HEK293 (cell line): ENCODE measurements around the gene ZNF202.

ENCODE experiments used
- CTCF ChIA-PET: fragments of 350-600 bp; formaldehyde crosslinking; extraction: SDS; loops from one replicate; lab custom pipeline; 2021; ENCODE audit warnings: antibody characterized with exemption; lab: Yijun Ruan, JAX
- POLR2A ChIA-PET: fragments of 300-600 bp; formaldehyde crosslinking; extraction: SDS; loops from one replicate; lab custom pipeline; 2020; ENCODE audit warnings: antibody characterized with exemption, inconsistent platforms; lab: Yijun Ruan, JAX
- H3K27ac ChIP-seq: fragments of 200-500 bp; sonication (Bioruptor generic); 2 replicates; pipeline ENCODE4 v1.5.1; 2014; ENCODE audit warnings: low read depth, low read length, control low read depth, inconsistent platforms; ENCODE audit errors: extremely low read depth
- H3K36me3 ChIP-seq, 2 experiments: fragments of 200-500 bp in 1 of 2; sonication (Bioruptor generic) in 1 of 2; 1 replicate in 1 of 2; 2 replicates in 1 of 2; pipeline ENCODE4 v1.5.1; 2014 to 2017; ENCODE audit warnings: inconsistent platforms in 2 of 2, low read length in 2 of 2; ENCODE audit not compliant: control insufficient read depth in 2 of 2, insufficient read depth in 1 of 2
- H3K4me1 ChIP-seq: fragments of 200-500 bp; sonication (Bioruptor generic); 2 replicates; pipeline ENCODE4 v1.5.1; 2014; ENCODE audit warnings: mild to moderate bottlenecking, low read length, inconsistent platforms; ENCODE audit not compliant: control insufficient read depth, insufficient read depth
- H3K4me3 ChIP-seq: 2 replicates; pipeline ENCODE4 v1.5.1; 2011; ENCODE audit warnings: low read depth, mild to moderate bottlenecking, control low read depth, low read length, moderate library complexity
- H3K9me3 ChIP-seq: fragments of 200-500 bp; sonication (Bioruptor generic); 2 replicates; pipeline ENCODE4 v1.5.1; 2014; ENCODE audit warnings: low read depth, low read length, inconsistent platforms; ENCODE audit not compliant: control insufficient read depth, insufficient read depth
- ELK4 ChIP-seq: IDR thresholded peaks from 2 replicates; pipeline ENCODE4 v1.6.1; 2011; ENCODE audit warnings: mild to moderate bottlenecking, low read depth, low read length, borderline replicate concordance
- KLF8 ChIP-seq: fragments of 450-650 bp; formaldehyde crosslinking; IDR thresholded peaks from 2 replicates; pipeline ENCODE4 v1.5.1; 2016; ENCODE audit warnings: missing biosample characterization, missing genetic modification characterization
- PATZ1 ChIP-seq: fragments of 450-650 bp; formaldehyde crosslinking; IDR thresholded peaks from 2 replicates; pipeline ENCODE4 v1.5.1; 2016; ENCODE audit warnings: missing biosample characterization, missing genetic modification characterization
- ZNF10 ChIP-seq: fragments of 450-650 bp; formaldehyde crosslinking; IDR thresholded peaks from 2 replicates; pipeline ENCODE4 v1.5.1; 2017; ENCODE audit warnings: missing biosample characterization, missing genetic modification characterization
- ZNF18 ChIP-seq: fragments of 450-650 bp; formaldehyde crosslinking; IDR thresholded peaks from 2 replicates; pipeline ENCODE4 v1.5.1; 2016; ENCODE audit warnings: missing biosample characterization, missing genetic modification characterization
- ZNF184 ChIP-seq: fragments of 450-650 bp; IDR thresholded peaks from 2 replicates; pipeline ENCODE4 v1.5.1; 2018; ENCODE audit warnings: missing biosample characterization, mild to moderate bottlenecking, missing genetic modification characterization
- ZNF266 ChIP-seq: fragments of 450-650 bp; formaldehyde crosslinking; IDR thresholded peaks from 2 replicates; pipeline ENCODE4 v1.5.1; 2016; ENCODE audit warnings: missing biosample characterization, missing genetic modification characterization, low read depth
- ZNF274 ChIP-seq, 2 experiments: fragments of 200-500 bp in 1 of 2; fragments of 450-650 bp in 1 of 2; sonication (Bioruptor generic) in 1 of 2; formaldehyde crosslinking in 1 of 2; IDR thresholded peaks; 2 replicates each; pipeline versions ENCODE4 v1.5.1 to v1.6.1; 2014 to 2016; ENCODE audit warnings: borderline replicate concordance in 1 of 2, inconsistent platforms in 1 of 2, low read length in 1 of 2, missing biosample characterization in 1 of 2, missing genetic modification characterization in 1 of 2
- ZNF280C ChIP-seq: fragments of 450-650 bp; formaldehyde crosslinking; IDR thresholded peaks from 2 replicates; pipeline ENCODE4 v1.5.1; 2016; ENCODE audit warnings: missing biosample characterization, missing genetic modification characterization
- ZNF324 ChIP-seq: fragments of 450-650 bp; formaldehyde crosslinking; IDR thresholded peaks from 2 replicates; pipeline ENCODE4 v1.5.1; 2016; ENCODE audit warnings: missing biosample characterization, missing genetic modification characterization
- ZNF366 ChIP-seq: fragments of 450-650 bp; formaldehyde crosslinking; conservative IDR thresholded peaks from 2 replicates; pipeline ENCODE4 v1.5.1; 2016; ENCODE audit warnings: missing biosample characterization, missing genetic modification characterization
- ZNF404 ChIP-seq: fragments of 450-650 bp; formaldehyde crosslinking; IDR thresholded peaks from 2 replicates; pipeline ENCODE4 v1.5.1; 2017; ENCODE audit warnings: missing biosample characterization, missing genetic modification characterization
- ZNF529 ChIP-seq: fragments of 450-650 bp; formaldehyde crosslinking; IDR thresholded peaks from 2 replicates; pipeline ENCODE4 v1.5.1; 2017; ENCODE audit warnings: missing genetic modification characterization, missing biosample characterization; ENCODE audit not compliant: insufficient replicate concordance
- ZNF560 ChIP-seq: fragments of 450-650 bp; formaldehyde crosslinking; IDR thresholded peaks from 2 replicates; pipeline ENCODE4 v1.5.1; 2017; ENCODE audit warnings: missing biosample characterization, missing genetic modification characterization, borderline replicate concordance
- ZNF670 ChIP-seq: fragments of 450-650 bp; formaldehyde crosslinking; IDR thresholded peaks from 2 replicates; pipeline ENCODE4 v1.5.1; 2016; ENCODE audit warnings: missing biosample characterization, missing genetic modification characterization, low read depth
- ZNF747 ChIP-seq: fragments of 450-650 bp; formaldehyde crosslinking; IDR thresholded peaks from 2 replicates; pipeline ENCODE4 v1.5.1; 2016; ENCODE audit warnings: missing biosample characterization, missing genetic modification characterization
- ZNF792 ChIP-seq: fragments of 450-650 bp; formaldehyde crosslinking; IDR thresholded peaks from 2 replicates; pipeline ENCODE4 v1.5.1; 2016; ENCODE audit warnings: missing biosample characterization, missing genetic modification characterization
- ZNF843 ChIP-seq: fragments of 450-650 bp; formaldehyde crosslinking; IDR thresholded peaks from 2 replicates; pipeline ENCODE4 v1.5.1; 2016; ENCODE audit warnings: missing biosample characterization, missing genetic modification characterization
- ZSCAN23 ChIP-seq: fragments of 450-650 bp; formaldehyde crosslinking; IDR thresholded peaks from 2 replicates; pipeline ENCODE4 v1.5.1; 2016; ENCODE audit warnings: missing biosample characterization, missing genetic modification characterization
- ZXDB ChIP-seq: fragments of 450-650 bp; formaldehyde crosslinking; IDR thresholded peaks from 2 replicates; pipeline ENCODE4 v1.5.1; 2016; ENCODE audit warnings: missing biosample characterization, missing genetic modification characterization

The ZNF202 gene

GRCh38 chr11:123760894-123761293 lies 19.4 kb upstream of the ZNF202 start (continued):
- TF ChIP-seq ELK4 (no peak), ZXDB (tag by site-specific recombination) (no peak), ZNF404 (tag by site-specific recombination) (no peak), ZNF366 (tag by site-specific recombination) (no peak), ZNF843 (no peak), ZNF560 (tag by site-specific recombination) (no peak), ZSCAN23 (tag by site-specific recombination) (no peak)

- CTCF ChIA-PET = interaction anchor here (1.0 kb wide), 1 partner anchor 314 kb away, joined by 3 read pairs; no protein-coding TSS in a partner anchor
- no peak overlapping the region for H3K27ac ChIP-seq
These were observed 16.5 kb upstream of the ZNF202 start for GRCh38 chr11:123757976-123758375.

GRCh38 chr11:123755813-123756212 lies 14.4 kb upstream of the ZNF202 start:
- POLR2A ChIA-PET = no interaction called here

More at GRCh38 chr11:123757976-123758375, 16.5 kb upstream of the ZNF202 start:
- POLR2A ChIA-PET = no interaction called here
- Histone ChIP-seq H3K4me1 (no peaks in the 10 kb centered on the region), H3K36me3 (no peaks in the 10 kb centered on the region), H3K9me3 (no peaks in the 10 kb centered on the region), H3K4me3 (no peak overlapping the region)
- no peak for TF ChIP-seq ZNF280C (tag by site-specific recombination)
- no peak for TF ChIP-seq ZNF266
- TF ChIP-seq PATZ1 (tag by site-specific recombination) = no peak

More at GRCh38 chr11:123755813-123756212, 14.4 kb upstream of the ZNF202 start:
- TF ChIP-seq ZNF184 = no peak
- no peak for TF ChIP-seq ZNF529 (tag by site-specific recombination)
- TF ChIP-seq KLF8 = no peak
- TF ChIP-seq ZNF324 (tag by site-specific recombination) = no peak
- no peak for TF ChIP-seq ZNF670 (tag by site-specific recombination)
- no peak for TF ChIP-seq ZNF18 (tag by site-specific recombination)
- TF ChIP-seq ZNF792 (tag by site-specific recombination) = no peak
- no peak for TF ChIP-seq ZNF274 (IDR thresholded peaks at IDR 0.05; ENCODE audit: low read length)
- no peak for TF ChIP-seq ZNF274 (tag by site-specific recombination; IDR thresholded peaks at IDR 0.05; ENCODE audit: borderline replicate concordance)
- TF ChIP-seq ZNF747 (tag by site-specific recombination) = no peak
- TF ChIP-seq ZNF10 (tag by site-specific recombination) = no peak
- TF ChIP-seq, all 188 proteins: peak for 0
- CTCF ChIA-PET = interaction anchor here (1.2 kb wide), 1 partner anchor 115 kb away, joined by 3 read pairs; no protein-coding TSS in a partner anchor
- H3K9me3 ChIP-seq = no peaks in the 10 kb centered on the region
- no peak overlapping the region for H3K4me3 ChIP-seq
- no peaks in the 10 kb centered on the region for H3K4me1 ChIP-seq
- H3K27ac ChIP-seq = no peak overlapping the region
- H3K36me3 ChIP-seq = no peaks in the 10 kb centered on the region
